Endothelial cell of umbilical vein (primary cell): Measurements from ENCODE around the gene POLR3A. TPM values are rescaled to one million over a fixed set of nuclear protein-coding genes. Genes with fewer than 3 reads are reported as not detected.

ENCODE experiments used
- BruUV-seq: library from RNA; stranded (reverse); fragments of 400-500 nt; replicated peaks from 2 replicates; lab custom pipeline; 2021; lab: Mats Ljungman, UMichigan
- CTCF ChIA-PET: fragments of 300-600, 350-600 bp; sonication (Branson Sonifier 250); formaldehyde crosslinking; loops from one replicate; lab custom pipeline; 2021; ENCODE audit warnings: antibody characterized with exemption, inconsistent platforms; lab: Charles Lee
- POLR2A ChIA-PET: fragments of 300-600, 350-600 bp; sonication (Branson Sonifier 250); formaldehyde crosslinking; loops from one replicate; lab custom pipeline; 2021; ENCODE audit warnings: antibody characterized with exemption, inconsistent platforms; lab: Charles Lee
- DNase-seq: peaks from one replicate; pipeline ENCODE4 v3.0.0-alpha.2; 2011; ENCODE audit warnings: low read depth, low spot score
- FAIRE-seq: peaks from 2 replicates; lab custom pipeline; 2011; peaks lifted over from hg19 to GRCh38; lab: Jason Lieb, UNC
- H2AFZ ChIP-seq: 2 replicates; pipeline ENCODE4 v1.6.0; 2012; ENCODE audit warnings: low read depth, low read length, control low read depth, inconsistent platforms
- H3K27ac ChIP-seq: 2 replicates; pipeline ENCODE4 v1.5.1; 2011; ENCODE audit warnings: low read depth, mild to moderate bottlenecking, control low read depth, low read length, moderate library complexity; ENCODE audit not compliant: insufficient read depth
- H3K27me3 ChIP-seq, 2 experiments: 2 replicates each; pipeline versions ENCODE4 v1.6.0 to v1.6.1; 2011; ENCODE audit warnings: low read length in 2 of 2, mixed read lengths in 1 of 2; ENCODE audit not compliant: control insufficient read depth in 2 of 2, insufficient read depth in 2 of 2
- H3K36me3 ChIP-seq, 2 experiments: 2 replicates in 1 of 2; 3 replicates in 1 of 2; pipeline ENCODE4 v1.5.1; 2011; ENCODE audit warnings: low read length in 2 of 2, mild to moderate bottlenecking in 1 of 2, moderate library complexity in 1 of 2; ENCODE audit not compliant: control insufficient read depth in 2 of 2, insufficient read depth in 2 of 2; ENCODE audit errors: extremely low read depth in 1 of 2
- H3K4me1 ChIP-seq: 3 replicates; pipeline ENCODE4 v1.5.1; 2011; ENCODE audit warnings: mild to moderate bottlenecking, low read length; ENCODE audit not compliant: control insufficient read depth, insufficient read depth; ENCODE audit errors: extremely low read depth
- H3K4me2 ChIP-seq: 2 replicates; pipeline ENCODE4 v1.6.1; 2011; ENCODE audit warnings: low read length, control low read depth, mixed read lengths; ENCODE audit not compliant: insufficient read depth
- H3K4me3 ChIP-seq, 3 experiments: fragments of 200-600 bp in 1 of 3; sonication (generic), shearing (Covaris generic) in 1 of 3; replicated peaks in 1 of 3; 2 replicates each; pipeline ENCODE4 v1.5.1; 2011 to 2016; ENCODE audit warnings: control low read depth in 3 of 3, low read length in 3 of 3, mild to moderate bottlenecking in 2 of 3, inconsistent platforms in 1 of 3, low read depth in 1 of 3, moderate library complexity in 1 of 3; ENCODE audit not compliant: insufficient read depth in 1 of 3
- H3K79me2 ChIP-seq: 2 replicates; pipeline ENCODE4 v1.6.0; 2012; ENCODE audit warnings: low read length, inconsistent platforms; ENCODE audit not compliant: control insufficient read depth, insufficient read depth
- H3K9ac ChIP-seq: replicated peaks from 2 replicates; pipeline ENCODE3; 2011; ENCODE audit warnings: low read length, control low read depth; ENCODE audit not compliant: insufficient read depth; ENCODE audit errors: extremely low read depth
- H3K9me1 ChIP-seq: replicated peaks from 3 replicates; pipeline ENCODE4 v1.6.0; 2011; ENCODE audit warnings: mild to moderate bottlenecking, low read length; ENCODE audit not compliant: control insufficient read depth, insufficient read depth; ENCODE audit errors: extremely low read depth
- H3K9me3 ChIP-seq: replicated peaks from 2 replicates; pipeline ENCODE4 v1.5.1; 2012; ENCODE audit warnings: low read length, inconsistent platforms; ENCODE audit not compliant: control insufficient read depth, insufficient read depth
- H4K20me1 ChIP-seq: replicated peaks from 2 replicates; pipeline ENCODE3; 2011; ENCODE audit warnings: mild to moderate bottlenecking, low read length; ENCODE audit not compliant: control insufficient read depth, insufficient read depth; ENCODE audit errors: extremely low read depth
- CTCF ChIP-seq, 2 donors: IDR thresholded peaks; 1 replicate in 1 of 2; 2 replicates in 1 of 2; pipeline ENCODE4 v1.5.1; 2011; ENCODE audit warnings: low read length in 2 of 2, mild to moderate bottlenecking in 2 of 2, moderate library complexity in 2 of 2, control low read depth in 1 of 2, inconsistent platforms in 1 of 2, low read depth in 1 of 2; ENCODE audit not compliant: insufficient read depth in 1 of 2; ENCODE audit errors: extremely low read depth in 1 of 2
- EZH2 ChIP-seq: IDR thresholded peaks from 2 replicates; pipeline ENCODE4 v1.6.1; 2012; ENCODE audit warnings: borderline replicate concordance, low read depth, mild to moderate bottlenecking, moderate library complexity, low read length, inconsistent platforms; ENCODE audit not compliant: severe bottlenecking
- FOS ChIP-seq: IDR thresholded peaks from 2 replicates; pipeline ENCODE4 v1.6.1; 2011; ENCODE audit warnings: mild to moderate bottlenecking, low read length, moderate library complexity, borderline replicate concordance; ENCODE audit not compliant: insufficient read depth
- GATA2 ChIP-seq: IDR thresholded peaks from 2 replicates; pipeline ENCODE4 v1.7.0; 2011; ENCODE audit warnings: low read depth, mild to moderate bottlenecking, moderate library complexity, mixed read lengths, low read length; ENCODE audit not compliant: insufficient read length, insufficient read depth
- JUN ChIP-seq: IDR thresholded peaks from 2 replicates; pipeline ENCODE4 v1.6.1; 2011; ENCODE audit warnings: borderline replicate concordance, low read depth; ENCODE audit not compliant: insufficient read length, insufficient read depth
- MYC ChIP-seq: IDR thresholded peaks from one replicate; pipeline ENCODE4 v1.6.1; 2011; ENCODE audit warnings: mild to moderate bottlenecking, low read depth, low read length
- POLR2A ChIP-seq: IDR thresholded peaks from 2 replicates; pipeline ENCODE4 v1.6.1; 2012; ENCODE audit warnings: low read depth, mild to moderate bottlenecking, control low read depth, low read length
- POLR2AphosphoS5 ChIP-seq: IDR thresholded peaks from 2 replicates; pipeline ENCODE4 v1.6.1; 2012; ENCODE audit warnings: low read depth, mild to moderate bottlenecking, control low read depth, low read length, moderate library complexity; ENCODE audit not compliant: insufficient read depth
- dilution Hi-C: fragments of 300-500 bp; cut with MboI; formaldehyde crosslinking; loops from one replicate; pipeline ENCODE4 v1.15.0; 2019; ENCODE audit warnings: low sequenced_read_pairs; ENCODE audit not compliant: extremely low pct_ligation_motif_present
- intact Hi-C: fragments of 100-400 bp; cut with micrococcal nuclease; formaldehyde crosslinking; loops from one replicate; pipeline ENCODE4 v1.10.0; 2022
- polyA plus RNA-seq, 4 experiments: library from polyadenylated mRNA; depleted of rRNA in 3 of 4; stranded (reverse) in 3 of 4; unstranded in 1 of 4; fragments of >200 nt; gene quantifications; 2 replicates each; pipeline versions ENCODE4 v1.2.1 to v1.2.3, GENCODE V29; 2011 to 2012; ENCODE audit warnings: missing spikeins in 1 of 4
- total RNA-seq: library from RNA; stranded (reverse); gene quantifications from 2 replicates; pipeline ENCODE4 v1.2.3, GENCODE V29; 2021
- TF ChIP-seq, protein P1 (sequence below): IDR thresholded peaks from 2 replicates; pipeline ENCODE4 v1.6.1; 2011; ENCODE audit not compliant: insufficient read depth, insufficient read length

Gene POLR3A
- total and polyA plus RNA-seq, 2 donors (not counting 3 experiments of a cell fraction or from before 2014, with no cell fraction given) = 9.5 to 25.3 TPM

DNA sequence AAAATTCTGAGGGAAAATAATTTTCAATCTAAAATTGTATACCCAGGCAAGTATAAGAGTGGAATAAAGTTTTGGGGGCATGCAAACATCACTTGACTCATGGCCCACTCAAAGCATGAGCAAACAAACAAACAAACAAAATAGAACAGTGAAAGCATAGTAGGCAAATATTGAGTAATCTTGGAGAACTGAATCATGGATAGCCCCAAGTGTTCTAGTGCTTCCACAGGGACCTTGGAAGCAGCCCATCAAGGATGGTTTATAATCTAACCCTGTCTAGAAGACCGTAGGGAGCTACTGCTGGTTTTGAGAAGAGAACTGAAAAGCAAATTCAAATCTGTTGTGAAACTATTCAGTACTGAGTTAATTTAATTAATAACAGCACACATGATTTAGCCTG, 22.1 kb downstream of the POLR3A start:
- H3K27me3 ChIP-seq = no peaks in the 10 kb centered on the region
- no peak overlapping the region for H3K4me2 ChIP-seq
- no peaks in the 10 kb centered on the region for H3K79me2 ChIP-seq
- no peaks in the 10 kb centered on the region for H3K9me1 ChIP-seq
- TF ChIP-seq POLR2A (no peak), CTCF (IDR thresholded peaks at IDR 0.05; ENCODE audit: extremely low read depth in 1 of 2, insufficient read depth in 1 of 2, low read depth in 1 of 2, low read length in 2 of 2) (no peak), FOS (no peak), MYC (no peak), POLR2AphosphoS5 (no peak), EZH2 (no peak), GATA2 (no peak), JUN (no peak)
- TF ChIP-seq, protein P1, sequence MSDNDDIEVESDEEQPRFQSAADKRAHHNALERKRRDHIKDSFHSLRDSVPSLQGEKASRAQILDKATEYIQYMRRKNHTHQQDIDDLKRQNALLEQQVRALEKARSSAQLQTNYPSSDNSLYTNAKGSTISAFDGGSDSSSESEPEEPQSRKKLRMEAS = no peak
- intact Hi-C loops (no loop called here), dilution Hi-C loops (no loop called here)
- H3K9ac ChIP-seq = no peak overlapping the region
- H4K20me1 ChIP-seq = no peaks in the 10 kb centered on the region
- H2AFZ ChIP-seq = no peak overlapping the region
- DNase-seq (no peak), FAIRE-seq (no peak)
- H3K9me3 ChIP-seq = no peaks in the 10 kb centered on the region
- H3K4me3 ChIP-seq = no peak overlapping the region
- H3K36me3 ChIP-seq = peaks cover 31 to 32% of the 10 kb centered on the region in 2 experiments
- no TSS peak for BruUV-seq
- H3K27ac ChIP-seq = no peak overlapping the region
- ChIA-PET CTCF (no interaction called here), POLR2A (no interaction called here)
- no peaks in the 10 kb centered on the region for H3K4me1 ChIP-seq
